ENCODE data around the gene PTPRH. TPM values are rescaled to one million over a fixed set of nuclear protein-coding genes. Genes with fewer than 3 reads are reported as not detected.

The PTPRH gene
- total RNA-seq, 1 donor from 2014 or later = not detected

- intact Hi-C loops (cut with micrococcal nuclease) = no loop called here
- Mint-ChIP-seq H3K27ac (no peak overlapping the region), H3K9me3 (peaks cover 19% of the 10 kb centered on the region), H3K4me3 (ENCODE audit: low read depth) (no peak overlapping the region), H3K36me3 (ENCODE audit: low read depth) (peaks cover 4% of the 10 kb centered on the region), H3K4me1 (ENCODE audit: low read depth) (peaks cover 11% of the 10 kb centered on the region), H3K27me3 (ENCODE audit: low read depth) (peaks cover 19% of the 10 kb centered on the region)
- no peak for DNase-seq (ENCODE audit: low spot score)
Measured at GRCh38 chr19:55153652-55154264, 55.5 kb downstream of the PTPRH start.

DNA sequence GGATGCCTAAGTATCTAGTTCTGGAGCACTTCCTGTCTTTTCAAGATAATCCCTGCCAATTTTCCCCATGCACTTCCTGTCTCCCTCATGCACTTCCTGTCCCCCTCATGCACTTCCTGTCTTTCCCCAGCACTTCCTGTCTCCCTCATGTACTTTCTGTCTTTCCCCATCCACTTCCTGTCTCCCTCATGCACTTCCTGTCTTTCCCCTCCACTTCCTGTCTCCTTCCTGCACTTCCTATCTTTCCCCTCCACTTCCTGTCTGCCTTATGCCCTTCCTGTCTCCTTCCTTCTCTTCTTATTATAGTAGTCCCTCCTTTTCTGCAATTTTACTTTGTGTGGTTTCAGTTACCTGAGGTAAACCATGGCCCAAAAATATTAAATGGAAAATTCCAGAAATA lies 57.3 kb downstream of the PTPRH start:
- Mint-ChIP-seq H3K27ac (peak overlapping the region; percentile 50), H3K36me3 (ENCODE audit: low read depth) (peaks cover 4% of the 10 kb centered on the region), H3K4me3 (ENCODE audit: low read depth) (no peak overlapping the region), H3K9me3 (peaks cover 19% of the 10 kb centered on the region), H3K27me3 (ENCODE audit: low read depth) (peaks cover 24% of the 10 kb centered on the region), H3K4me1 (ENCODE audit: low read depth) (peaks cover 11% of the 10 kb centered on the region)
- intact Hi-C loops (cut with micrococcal nuclease) = no loop called here
- no peak for DNase-seq (ENCODE audit: low spot score)

DNA sequence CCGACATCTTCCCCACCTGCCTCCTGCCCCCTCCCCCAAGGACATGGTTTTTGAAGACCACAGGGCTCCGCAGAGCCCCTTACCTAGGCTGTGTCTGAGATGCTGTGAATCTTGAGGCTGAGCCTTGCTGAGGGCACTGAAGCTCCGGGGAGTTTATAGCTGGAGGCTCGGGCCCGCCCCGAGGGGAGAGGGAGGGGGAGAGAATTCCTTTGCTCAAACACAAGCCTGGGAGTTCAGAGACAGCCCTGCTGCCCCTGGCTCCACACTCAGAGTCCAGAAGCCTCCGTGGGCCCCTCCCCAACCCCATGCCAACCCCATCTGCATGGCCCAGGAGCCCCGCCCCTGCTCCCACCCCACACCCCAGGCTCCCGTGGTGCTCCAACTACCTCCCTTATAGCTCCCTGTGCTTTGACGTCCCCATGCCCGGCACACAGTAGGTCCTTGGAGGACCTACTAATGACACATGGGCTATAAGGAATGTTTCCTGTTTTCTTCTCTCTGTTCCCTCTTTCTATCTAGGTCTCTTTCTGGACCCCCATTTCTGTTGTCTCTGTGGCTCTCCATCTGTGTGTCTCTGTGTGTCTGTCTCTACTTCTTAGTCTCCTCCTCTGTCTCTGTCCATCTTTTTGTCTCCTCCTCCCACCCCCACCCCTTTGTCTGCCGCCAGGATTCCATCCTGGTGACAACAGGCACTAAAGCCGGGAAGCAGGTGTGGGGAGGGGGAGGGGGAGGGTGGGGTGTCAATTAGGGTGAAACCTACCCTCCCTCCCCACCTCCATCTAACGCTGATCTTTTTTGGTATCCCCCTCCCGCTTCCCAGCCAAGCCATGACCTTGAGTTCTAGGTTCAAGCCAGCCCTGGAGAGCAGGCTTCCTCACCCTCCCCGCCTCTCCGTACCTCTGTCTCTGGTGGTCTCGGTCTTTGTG lies 60.0 kb downstream of the PTPRH start, which contains the start of gene TNNT1:
Gene TNNT1 (minus strand): TSS at position 129 of the 926 bp plus-strand sequence. CDS start 2,049 bp downstream, outside the sequence.
- intact Hi-C loops (cut with micrococcal nuclease) = no loop called here
- peaks cover 4% of the 10 kb centered on the region for H3K36me3 Mint-ChIP-seq (ENCODE audit: low read depth)
- H3K4me3 Mint-ChIP-seq (ENCODE audit: low read depth) = no peak within 1 kb of the TSS

DNA sequence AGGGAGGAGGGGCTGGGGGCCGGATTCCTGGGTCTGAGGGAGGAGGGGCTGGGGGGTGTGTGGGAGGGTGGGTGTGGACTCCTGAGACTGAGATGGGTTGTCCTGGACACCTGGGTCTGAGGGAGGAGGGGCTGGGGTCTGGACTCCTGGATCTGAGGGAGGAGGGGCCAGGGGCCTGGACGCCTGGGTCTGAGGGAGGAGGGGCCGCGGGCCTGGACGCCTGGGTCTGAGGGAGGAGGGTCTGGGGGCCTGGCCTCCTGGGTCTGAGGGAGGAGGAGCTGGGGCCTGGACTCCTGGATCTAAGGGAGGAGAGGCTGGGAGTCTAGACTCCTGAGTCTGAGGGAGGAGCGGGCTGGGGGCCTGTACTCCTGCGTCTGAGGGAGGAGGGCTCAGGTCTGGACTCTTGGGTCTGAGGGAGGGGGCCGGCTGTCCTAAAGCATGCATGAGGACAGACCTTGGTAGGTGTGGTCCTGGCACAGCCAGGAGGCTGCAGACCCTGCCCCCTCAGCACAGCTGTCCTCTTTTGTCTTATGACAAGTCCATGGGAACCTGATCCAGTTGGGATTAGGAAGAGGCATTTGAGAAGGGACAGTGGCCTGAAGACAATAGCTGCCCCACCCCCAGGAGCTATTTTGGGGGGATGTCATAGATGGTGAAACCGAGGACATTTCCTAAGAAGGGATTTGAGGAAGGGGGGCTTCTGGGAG lies 61.6 kb downstream of the PTPRH start:
- peaks cover 35% of the 10 kb centered on the region for H3K27me3 Mint-ChIP-seq (ENCODE audit: low read depth)
- peaks cover 4% of the 10 kb centered on the region for H3K36me3 Mint-ChIP-seq (ENCODE audit: low read depth)
- no peak overlapping the region for H3K4me3 Mint-ChIP-seq (ENCODE audit: low read depth)
- H3K9me3 Mint-ChIP-seq = peaks cover 11% of the 10 kb centered on the region
- DNase-seq (ENCODE audit: low spot score) = no peak
- H3K4me1 Mint-ChIP-seq (ENCODE audit: low read depth) = peaks cover 6% of the 10 kb centered on the region
- intact Hi-C loops (cut with micrococcal nuclease) = no loop called here
- no peak overlapping the region for H3K27ac Mint-ChIP-seq

More for the DNA sequence above, 60.0 kb downstream of the PTPRH start, which contains the start of gene TNNT1:
- Mint-ChIP-seq H3K4me1 (ENCODE audit: low read depth) (peaks cover 12% of the 10 kb centered on the region), H3K27me3 (ENCODE audit: low read depth) (peaks cover 31% of the 10 kb centered on the region), H3K9me3 (peaks cover 18% of the 10 kb centered on the region), H3K27ac (no peak within 1 kb of the TSS)
- DNase-seq (ENCODE audit: low spot score) = no peak

DNA sequence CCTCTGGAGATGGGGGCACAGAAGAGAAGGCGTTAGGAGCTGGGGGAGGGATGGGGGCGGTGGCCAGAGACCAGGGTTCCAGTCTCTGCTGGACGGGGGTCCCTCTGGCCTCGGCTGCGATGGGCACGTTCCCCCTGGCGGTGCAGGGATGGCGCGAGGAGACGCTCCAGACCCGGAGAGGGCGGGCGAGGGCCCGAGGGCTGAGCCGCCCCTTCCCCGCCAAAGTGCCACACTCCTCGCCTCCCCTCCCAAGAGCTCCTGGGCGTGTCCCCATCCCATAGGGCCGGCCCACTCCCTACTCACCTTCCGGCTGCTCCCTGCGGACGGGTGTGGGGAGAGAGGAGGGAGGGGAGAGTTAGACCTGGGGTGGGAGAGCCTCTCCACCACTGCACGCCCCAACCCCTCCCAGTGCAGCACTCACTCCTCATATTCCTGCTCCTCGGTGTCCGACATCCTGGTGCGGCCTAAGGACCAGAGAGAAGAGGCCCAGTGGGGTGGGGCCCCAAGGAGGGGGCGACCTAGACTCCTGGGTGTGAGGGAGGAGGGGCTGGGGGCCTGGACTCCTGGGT lies 62.5 kb downstream of the PTPRH start:
- H3K36me3 Mint-ChIP-seq (ENCODE audit: low read depth) = no peaks in the 10 kb centered on the region
- peaks cover 35% of the 10 kb centered on the region for H3K27me3 Mint-ChIP-seq (ENCODE audit: low read depth)
- no peak overlapping the region for H3K27ac Mint-ChIP-seq
- H3K9me3 Mint-ChIP-seq = peaks cover 5% of the 10 kb centered on the region
- H3K4me3 Mint-ChIP-seq (ENCODE audit: low read depth) = no peak overlapping the region
- DNase-seq (ENCODE audit: low spot score) = no peak
- peaks cover 1% of the 10 kb centered on the region for H3K4me1 Mint-ChIP-seq (ENCODE audit: low read depth)
- intact Hi-C loops (cut with micrococcal nuclease) = no loop called here

GRCh38 chr19:55146078-55146704 lies 63.1 kb downstream of the PTPRH start:
- Mint-ChIP-seq H3K4me1 (ENCODE audit: low read depth) (peaks cover 1% of the 10 kb centered on the region), H3K9me3 (no peaks in the 10 kb centered on the region), H3K36me3 (ENCODE audit: low read depth) (no peaks in the 10 kb centered on the region), H3K4me3 (ENCODE audit: low read depth) (no peak overlapping the region), H3K27me3 (ENCODE audit: low read depth) (peaks cover 36% of the 10 kb centered on the region), H3K27ac (no peak overlapping the region)
- no peak for DNase-seq (ENCODE audit: low spot score)
- intact Hi-C loops (cut with micrococcal nuclease) = no loop called here

GRCh38 chr19:55145232-55145631 lies 64.1 kb downstream of the PTPRH start:
- H3K27me3 Mint-ChIP-seq (ENCODE audit: low read depth) = peaks cover 34% of the 10 kb centered on the region
- peaks cover 1% of the 10 kb centered on the region for H3K4me1 Mint-ChIP-seq (ENCODE audit: low read depth)
- H3K4me3 Mint-ChIP-seq (ENCODE audit: low read depth) = no peak overlapping the region
- H3K9me3 Mint-ChIP-seq = no peaks in the 10 kb centered on the region
- intact Hi-C loops (cut with micrococcal nuclease) = no loop called here
- DNase-seq (ENCODE audit: low spot score) = no peak
- H3K27ac Mint-ChIP-seq = no peak overlapping the region
- no peaks in the 10 kb centered on the region for H3K36me3 Mint-ChIP-seq (ENCODE audit: low read depth)

DNA sequence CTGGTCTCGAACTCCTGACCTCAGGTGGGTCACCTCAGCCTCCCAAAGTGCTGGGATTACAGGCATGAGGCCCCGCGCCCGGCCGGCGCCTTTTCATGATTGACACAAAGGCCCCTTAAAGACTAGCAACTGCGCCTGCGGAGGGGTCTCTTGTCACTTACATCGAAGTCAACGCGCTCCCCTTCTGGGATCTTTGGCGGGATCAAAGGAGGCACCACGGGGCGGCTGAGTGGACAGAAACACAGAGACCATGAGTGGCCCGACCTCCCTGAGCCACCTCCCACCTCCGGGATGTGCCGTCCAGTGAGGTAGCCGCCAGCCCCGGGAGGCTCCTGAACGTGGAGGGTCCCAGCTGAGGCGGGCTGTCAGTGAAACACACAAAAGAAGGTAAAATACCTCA lies 67.6 kb downstream of the PTPRH start:
- Mint-ChIP-seq H3K4me3 (ENCODE audit: low read depth) (no peak overlapping the region), H3K27ac (no peak overlapping the region), H3K36me3 (ENCODE audit: low read depth) (no peaks in the 10 kb centered on the region), H3K9me3 (no peaks in the 10 kb centered on the region), H3K27me3 (ENCODE audit: low read depth) (peaks cover 17% of the 10 kb centered on the region), H3K4me1 (ENCODE audit: low read depth) (peaks cover 1% of the 10 kb centered on the region)
- DNase-seq (ENCODE audit: low spot score) = no peak
- intact Hi-C loops (cut with micrococcal nuclease) = loop anchor here (5.0 kb wide), 1 partner anchor 361 kb away; no protein-coding TSS in a partner anchor

GRCh38 chr19:55137915-55138314 lies 71.4 kb downstream of the PTPRH start:
- intact Hi-C loops (cut with micrococcal nuclease) = no loop called here

GRCh38 chr19:55136399-55137102 lies 72.8 kb downstream of the PTPRH start:
- intact Hi-C loops (cut with micrococcal nuclease) = no loop called here
- H3K36me3 Mint-ChIP-seq (ENCODE audit: low read depth) = no peaks in the 10 kb centered on the region
- no peak overlapping the region for H3K4me3 Mint-ChIP-seq (ENCODE audit: low read depth)
- peaks cover 8% of the 10 kb centered on the region for H3K27me3 Mint-ChIP-seq (ENCODE audit: low read depth)
- H3K4me1 Mint-ChIP-seq (ENCODE audit: low read depth) = no peaks in the 10 kb centered on the region
- DNase-seq (ENCODE audit: low spot score) = no peak
- H3K9me3 Mint-ChIP-seq = no peaks in the 10 kb centered on the region
- no peak overlapping the region for H3K27ac Mint-ChIP-seq

More at GRCh38 chr19:55137915-55138314, 71.4 kb downstream of the PTPRH start:
- no peak for DNase-seq (ENCODE audit: low spot score)
- Mint-ChIP-seq H3K4me3 (ENCODE audit: low read depth) (no peak overlapping the region), H3K9me3 (no peaks in the 10 kb centered on the region), H3K36me3 (ENCODE audit: low read depth) (no peaks in the 10 kb centered on the region), H3K27ac (no peak overlapping the region), H3K27me3 (ENCODE audit: low read depth) (peaks cover 5% of the 10 kb centered on the region), H3K4me1 (ENCODE audit: low read depth) (no peaks in the 10 kb centered on the region)

DNA sequence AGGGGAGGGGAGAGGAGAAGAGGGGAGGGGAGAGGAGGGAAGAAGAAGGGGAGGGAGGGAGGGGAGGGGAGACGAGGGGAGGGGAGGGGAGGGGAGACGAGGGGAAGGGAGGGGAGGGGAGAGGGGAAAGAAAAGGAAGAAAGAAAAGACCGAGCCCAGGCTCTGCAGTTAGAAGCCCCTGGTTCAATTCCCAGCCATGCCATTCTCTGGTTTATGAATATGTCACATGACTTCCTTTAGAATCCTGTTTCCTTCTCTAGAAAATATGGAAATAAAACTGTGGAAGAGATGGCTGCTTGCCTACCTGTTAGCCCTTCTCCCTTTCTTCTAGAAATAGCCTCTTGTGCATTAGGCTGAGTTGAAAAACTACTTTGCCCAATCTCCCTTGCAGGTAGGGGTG lies 74.6 kb downstream of the PTPRH start:
- intact Hi-C loops (cut with micrococcal nuclease) = no loop called here
- H3K9me3 Mint-ChIP-seq = no peaks in the 10 kb centered on the region
- H3K27ac Mint-ChIP-seq = no peak overlapping the region

More for the DNA sequence above, 74.6 kb downstream of the PTPRH start:
- DNase-seq (ENCODE audit: low spot score) = no peak
- Mint-ChIP-seq H3K36me3 (ENCODE audit: low read depth) (no peaks in the 10 kb centered on the region), H3K4me3 (ENCODE audit: low read depth) (no peak overlapping the region), H3K27me3 (ENCODE audit: low read depth) (peaks cover 10% of the 10 kb centered on the region), H3K4me1 (ENCODE audit: low read depth) (no peaks in the 10 kb centered on the region)
